ENCODE results near the gene PTPRK.

PTPRK gene

GRCh38 chr6:127971945-127972391 is 548.4 kb downstream of the PTPRK start:
- TF ChIP-seq TEAD4 (IDR thresholded peaks at IDR 0.05) (no peak), EP300 (IDR thresholded peaks at IDR 0.05; ENCODE audit: borderline replicate concordance) (no peak), MAX (IDR thresholded peaks at IDR 0.05) (no peak), FOXM1 (IDR thresholded peaks at IDR 0.05; ENCODE audit: borderline replicate concordance, low read depth) (no peak)
- TF ChIP-seq, protein P1, sequence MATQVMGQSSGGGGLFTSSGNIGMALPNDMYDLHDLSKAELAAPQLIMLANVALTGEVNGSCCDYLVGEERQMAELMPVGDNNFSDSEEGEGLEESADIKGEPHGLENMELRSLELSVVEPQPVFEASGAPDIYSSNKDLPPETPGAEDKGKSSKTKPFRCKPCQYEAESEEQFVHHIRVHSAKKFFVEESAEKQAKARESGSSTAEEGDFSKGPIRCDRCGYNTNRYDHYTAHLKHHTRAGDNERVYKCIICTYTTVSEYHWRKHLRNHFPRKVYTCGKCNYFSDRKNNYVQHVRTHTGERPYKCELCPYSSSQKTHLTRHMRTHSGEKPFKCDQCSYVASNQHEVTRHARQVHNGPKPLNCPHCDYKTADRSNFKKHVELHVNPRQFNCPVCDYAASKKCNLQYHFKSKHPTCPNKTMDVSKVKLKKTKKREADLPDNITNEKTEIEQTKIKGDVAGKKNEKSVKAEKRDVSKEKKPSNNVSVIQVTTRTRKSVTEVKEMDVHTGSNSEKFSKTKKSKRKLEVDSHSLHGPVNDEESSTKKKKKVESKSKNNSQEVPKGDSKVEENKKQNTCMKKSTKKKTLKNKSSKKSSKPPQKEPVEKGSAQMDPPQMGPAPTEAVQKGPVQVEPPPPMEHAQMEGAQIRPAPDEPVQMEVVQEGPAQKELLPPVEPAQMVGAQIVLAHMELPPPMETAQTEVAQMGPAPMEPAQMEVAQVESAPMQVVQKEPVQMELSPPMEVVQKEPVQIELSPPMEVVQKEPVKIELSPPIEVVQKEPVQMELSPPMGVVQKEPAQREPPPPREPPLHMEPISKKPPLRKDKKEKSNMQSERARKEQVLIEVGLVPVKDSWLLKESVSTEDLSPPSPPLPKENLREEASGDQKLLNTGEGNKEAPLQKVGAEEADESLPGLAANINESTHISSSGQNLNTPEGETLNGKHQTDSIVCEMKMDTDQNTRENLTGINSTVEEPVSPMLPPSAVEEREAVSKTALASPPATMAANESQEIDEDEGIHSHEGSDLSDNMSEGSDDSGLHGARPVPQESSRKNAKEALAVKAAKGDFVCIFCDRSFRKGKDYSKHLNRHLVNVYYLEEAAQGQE (IDR thresholded peaks at IDR 0.05; ENCODE audit: low read depth) = no peak

DNA sequence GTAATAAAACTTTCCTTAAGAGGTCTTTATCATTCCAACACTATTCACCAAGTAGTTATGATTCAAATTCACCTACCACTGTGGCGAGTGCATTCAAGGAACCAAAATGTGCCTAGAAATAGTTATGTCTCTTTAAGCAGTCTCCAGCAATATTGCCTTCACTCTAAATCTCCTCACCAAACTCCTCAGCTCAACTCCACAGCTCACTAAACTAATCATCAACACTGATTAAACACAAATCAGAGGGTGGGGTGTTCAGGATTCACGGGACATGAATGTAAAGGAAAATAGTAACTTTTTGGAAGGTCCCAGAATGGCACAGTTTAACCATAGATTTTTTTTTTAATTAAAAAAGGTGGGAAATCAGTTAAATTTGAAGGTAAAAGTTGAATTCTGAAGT is 549.0 kb downstream of the PTPRK start:
- no peak for TF ChIP-seq RAD21 (IDR thresholded peaks at IDR 0.05; ENCODE audit: low read depth)
- no peak for TF ChIP-seq TEAD4 (IDR thresholded peaks at IDR 0.05)
- no peak for TF ChIP-seq YY1 (IDR thresholded peaks at IDR 0.05; ENCODE audit: low read depth)
- TF ChIP-seq CREB1 (IDR thresholded peaks at IDR 0.05; ENCODE audit: low read depth) = no peak
- TF ChIP-seq CEBPB (IDR thresholded peaks at IDR 0.05) = no peak
- no peak for TF ChIP-seq EP300 (IDR thresholded peaks at IDR 0.05; ENCODE audit: borderline replicate concordance)
- TF ChIP-seq FOXM1 (IDR thresholded peaks at IDR 0.05; ENCODE audit: borderline replicate concordance, low read depth) = no peak
- TF ChIP-seq TCF12 (IDR thresholded peaks at IDR 0.05; ENCODE audit: low read depth) = no peak

DNA sequence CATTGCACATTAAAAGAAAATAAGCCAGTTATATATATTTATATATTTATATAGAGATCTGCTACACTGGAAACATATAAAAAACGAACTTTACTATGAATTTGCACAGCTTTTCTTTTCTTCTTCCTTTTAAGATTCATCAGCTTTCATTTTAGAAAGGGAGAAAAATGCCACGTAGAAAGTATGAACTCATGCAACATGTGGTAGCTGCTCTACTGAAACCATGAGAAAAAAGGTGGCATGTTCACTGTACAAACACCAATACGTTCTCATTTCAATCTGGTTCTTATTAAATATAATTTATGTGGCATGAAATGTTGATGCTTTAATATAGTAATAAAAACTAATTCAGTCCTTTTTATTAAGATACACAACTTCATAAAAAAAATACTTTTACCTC is 550.7 kb downstream of the PTPRK start:
- TF ChIP-seq TEAD4 (IDR thresholded peaks at IDR 0.05) (no peak), TCF12 (IDR thresholded peaks at IDR 0.05; ENCODE audit: low read depth) (no peak), EP300 (IDR thresholded peaks at IDR 0.05; ENCODE audit: borderline replicate concordance) (no peak), MAX (IDR thresholded peaks at IDR 0.05) (no peak), RAD21 (IDR thresholded peaks at IDR 0.05; ENCODE audit: low read depth) (no peak), EGR1 (IDR thresholded peaks at IDR 0.05) (no peak), YY1 (IDR thresholded peaks at IDR 0.05; ENCODE audit: low read depth) (no peak), FOXM1 (IDR thresholded peaks at IDR 0.05; ENCODE audit: borderline replicate concordance, low read depth) (no peak), NFIC (IDR thresholded peaks at IDR 0.05) (no peak), TAF1 (IDR thresholded peaks at IDR 0.05; ENCODE audit: low read depth) (no peak), ZBTB7A (IDR thresholded peaks at IDR 0.05; ENCODE audit: low read depth) (no peak), CREB1 (IDR thresholded peaks at IDR 0.05; ENCODE audit: low read depth) (no peak), CEBPB (IDR thresholded peaks at IDR 0.05) (no peak)
- TF ChIP-seq, protein P1 (IDR thresholded peaks at IDR 0.05; ENCODE audit: low read depth) = no peak
- TF ChIP-seq, protein P2, sequence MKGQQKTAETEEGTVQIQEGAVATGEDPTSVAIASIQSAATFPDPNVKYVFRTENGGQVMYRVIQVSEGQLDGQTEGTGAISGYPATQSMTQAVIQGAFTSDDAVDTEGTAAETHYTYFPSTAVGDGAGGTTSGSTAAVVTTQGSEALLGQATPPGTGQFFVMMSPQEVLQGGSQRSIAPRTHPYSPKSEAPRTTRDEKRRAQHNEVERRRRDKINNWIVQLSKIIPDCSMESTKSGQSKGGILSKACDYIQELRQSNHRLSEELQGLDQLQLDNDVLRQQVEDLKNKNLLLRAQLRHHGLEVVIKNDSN (IDR thresholded peaks at IDR 0.05) = no peak

- TF ChIP-seq EP300 (IDR thresholded peaks at IDR 0.05; ENCODE audit: borderline replicate concordance) (no peak), TAF1 (IDR thresholded peaks at IDR 0.05; ENCODE audit: low read depth) (no peak), ZBTB7A (IDR thresholded peaks at IDR 0.05; ENCODE audit: low read depth) (no peak), RAD21 (IDR thresholded peaks at IDR 0.05; ENCODE audit: low read depth) (no peak), YY1 (IDR thresholded peaks at IDR 0.05; ENCODE audit: low read depth) (no peak), FOXM1 (IDR thresholded peaks at IDR 0.05; ENCODE audit: borderline replicate concordance, low read depth) (no peak), EGR1 (IDR thresholded peaks at IDR 0.05) (no peak), CEBPB (IDR thresholded peaks at IDR 0.05) (no peak), TCF12 (IDR thresholded peaks at IDR 0.05; ENCODE audit: low read depth) (no peak)
- TF ChIP-seq, protein P2 (IDR thresholded peaks at IDR 0.05) = no peak
- TF ChIP-seq, protein P1 (IDR thresholded peaks at IDR 0.05; ENCODE audit: low read depth) = no peak
Observed at GRCh38 chr6:127968394-127968793, 552.0 kb downstream of the PTPRK start.

- TF ChIP-seq ZBTB7A (IDR thresholded peaks at IDR 0.05; ENCODE audit: low read depth) = no peak
- no peak for TF ChIP-seq EP300 (IDR thresholded peaks at IDR 0.05; ENCODE audit: borderline replicate concordance)
- TF ChIP-seq CREB1 (IDR thresholded peaks at IDR 0.05; ENCODE audit: low read depth) = no peak
- no peak for TF ChIP-seq NFIC (IDR thresholded peaks at IDR 0.05)
- no peak for TF ChIP-seq FOXM1 (IDR thresholded peaks at IDR 0.05; ENCODE audit: borderline replicate concordance, low read depth)
- TF ChIP-seq TCF12 (IDR thresholded peaks at IDR 0.05; ENCODE audit: low read depth) = no peak
- no peak for TF ChIP-seq CEBPB (IDR thresholded peaks at IDR 0.05)
- TF ChIP-seq, protein P1 (IDR thresholded peaks at IDR 0.05; ENCODE audit: low read depth) = no peak
- TF ChIP-seq EGR1 (IDR thresholded peaks at IDR 0.05) = no peak
- TF ChIP-seq TAF1 (IDR thresholded peaks at IDR 0.05; ENCODE audit: low read depth) = no peak
- no peak for TF ChIP-seq MAX (IDR thresholded peaks at IDR 0.05)
- TF ChIP-seq, protein P2 (IDR thresholded peaks at IDR 0.05) = no peak
- no peak for TF ChIP-seq YY1 (IDR thresholded peaks at IDR 0.05; ENCODE audit: low read depth)
- no peak for TF ChIP-seq TEAD4 (IDR thresholded peaks at IDR 0.05)
- no peak for TF ChIP-seq RAD21 (IDR thresholded peaks at IDR 0.05; ENCODE audit: low read depth)
Observed at GRCh38 chr6:127967708-127968107, 552.7 kb downstream of the PTPRK start.

Measured in Ishikawa (cell line).